Testis (tissue), 3 donors: Measurements from ENCODE around the gene GTF2A2. TPM values are rescaled to one million over a fixed set of nuclear protein-coding genes. Genes with fewer than 3 reads are reported as not detected.

ENCODE experiments used
- DNase-seq: peaks from one replicate; pipeline ENCODE4 v3.0.0-alpha.2; 2019
- H3K27ac ChIP-seq, 2 donors: fragments of 200-600 bp; sonication (generic); one replicate each; pipeline ENCODE4 v1.5.1; 2019
- H3K27me3 ChIP-seq: fragments of 200-600 bp; sonication (generic); one replicate; pipeline ENCODE4 v1.5.1; 2019
- H3K36me3 ChIP-seq: fragments of 200-600 bp; sonication (generic); one replicate; pipeline ENCODE4 v1.5.1; 2017; ENCODE audit warnings: low read depth; ENCODE audit errors: missing control alignments
- H3K4me1 ChIP-seq: fragments of 200-600 bp; sonication (generic); one replicate; pipeline ENCODE4 v1.5.1; 2019
- H3K4me3 ChIP-seq, 2 donors: fragments of 200-600 bp; sonication (generic); one replicate each; pipeline ENCODE4 v1.5.1; 2017 to 2019
- H3K9me3 ChIP-seq: fragments of 200-600 bp; sonication (generic); one replicate; pipeline ENCODE4 v1.5.1; 2017
- POLR2A ChIP-seq: fragments of 450-650 bp; IDR thresholded peaks from one replicate; pipeline ENCODE4 v1.6.1; 2017; ENCODE audit warnings: antibody characterized with exemption, mild to moderate bottlenecking, moderate library complexity
- WGBS, 2 donors: methylation state at CpG; one replicate each; pipeline ENCODE4 v1.1.5; 2018; 5-methylcytosine and 5-hydroxymethylcytosine counted together
- intact Hi-C: fragments of 100-400 bp; cut with DNase I; formaldehyde crosslinking; loops from one replicate; pipeline ENCODE4 v1.15.1; 2023; ENCODE audit warnings: low total_unique reads
- polyA plus RNA-seq: library from polyadenylated mRNA; stranded (reverse); fragments of 350-450 nt; fragmentation: Illumina TruSeq; extraction: RNeasy Lipid Tissue Mini Kit (QIAGEN cat#74804); gene quantifications from one replicate; pipeline ENCODE4 v1.2.3, GENCODE V29; 2014; ENCODE audit warnings: low read depth, low replicate concordance; ENCODE audit not compliant: insufficient read depth
- total RNA-seq, 2 donors: library from RNA; depleted of rRNA; stranded (reverse); fragments of >200 nt; gene quantifications; one replicate each; pipeline ENCODE4 v1.2.3, GENCODE V29; 2016
- TF ChIP-seq, protein P1 (sequence below), 3 experiments: fragments of 450-650 bp in 2 of 3; fragments of 200-600 bp in 1 of 3; sonication (generic) in 1 of 3; IDR thresholded peaks; one replicate each; pipeline ENCODE4 v1.5.1; 2016 to 2019; ENCODE audit warnings: antibody characterized with exemption in 3 of 3, mild to moderate bottlenecking in 2 of 3, moderate library complexity in 1 of 3

The GTF2A2 gene
- total and polyA plus RNA-seq, 3 donors from 2014 or later, result 82.9 to 579 (median 120) TPM

GRCh38 chr15:59632714-59633113 lies 24.6 kb downstream of the GTF2A2 start:
- H3K27ac ChIP-seq, result no peak overlapping the region
- no peak overlapping the region for H3K4me3 ChIP-seq
- H3K27me3 ChIP-seq, result no peaks in the 10 kb centered on the region
- no peaks in the 10 kb centered on the region for H3K36me3 ChIP-seq
- peaks cover 3% of the 10 kb centered on the region for H3K4me1 ChIP-seq
- no peaks in the 10 kb centered on the region for H3K9me3 ChIP-seq
- 52 to 68% methylated on average over 4 of the region's 4 CpGs for WGBS, 2 donors
- intact Hi-C loops, result no loop called here
- no peak for TF ChIP-seq POLR2A
- TF ChIP-seq, protein P1, sequence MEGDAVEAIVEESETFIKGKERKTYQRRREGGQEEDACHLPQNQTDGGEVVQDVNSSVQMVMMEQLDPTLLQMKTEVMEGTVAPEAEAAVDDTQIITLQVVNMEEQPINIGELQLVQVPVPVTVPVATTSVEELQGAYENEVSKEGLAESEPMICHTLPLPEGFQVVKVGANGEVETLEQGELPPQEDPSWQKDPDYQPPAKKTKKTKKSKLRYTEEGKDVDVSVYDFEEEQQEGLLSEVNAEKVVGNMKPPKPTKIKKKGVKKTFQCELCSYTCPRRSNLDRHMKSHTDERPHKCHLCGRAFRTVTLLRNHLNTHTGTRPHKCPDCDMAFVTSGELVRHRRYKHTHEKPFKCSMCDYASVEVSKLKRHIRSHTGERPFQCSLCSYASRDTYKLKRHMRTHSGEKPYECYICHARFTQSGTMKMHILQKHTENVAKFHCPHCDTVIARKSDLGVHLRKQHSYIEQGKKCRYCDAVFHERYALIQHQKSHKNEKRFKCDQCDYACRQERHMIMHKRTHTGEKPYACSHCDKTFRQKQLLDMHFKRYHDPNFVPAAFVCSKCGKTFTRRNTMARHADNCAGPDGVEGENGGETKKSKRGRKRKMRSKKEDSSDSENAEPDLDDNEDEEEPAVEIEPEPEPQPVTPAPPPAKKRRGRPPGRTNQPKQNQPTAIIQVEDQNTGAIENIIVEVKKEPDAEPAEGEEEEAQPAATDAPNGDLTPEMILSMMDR (IDR thresholded peaks at IDR 0.05), result peak in 2 of 3 experiments; percentile 18 to 35
- peak; percentile 37 for DNase-seq

DNA sequence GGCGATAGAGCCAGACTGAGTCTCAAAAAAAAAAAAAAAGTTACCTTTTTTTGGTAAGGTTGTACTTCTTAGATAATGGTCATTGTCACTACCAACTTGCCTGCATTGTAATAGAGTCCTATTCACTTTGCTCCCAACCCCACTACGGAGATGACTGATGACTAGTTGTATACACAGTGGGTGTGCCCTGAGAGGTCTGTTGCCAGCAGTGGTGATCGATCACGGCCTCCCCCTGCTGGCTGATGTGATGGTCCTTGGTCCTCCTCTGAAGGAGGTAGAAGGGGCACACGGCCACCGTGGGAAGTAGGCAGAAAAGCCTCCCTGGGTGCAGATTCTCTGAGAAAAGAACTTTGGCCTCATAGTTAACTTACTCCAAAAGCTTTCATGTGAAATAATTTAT lies 35.0 kb downstream of the GTF2A2 start:
- 60 to 62% methylated on average over 6 of the region's 6 CpGs for WGBS, 2 donors
- intact Hi-C loops, result no loop called here
- peak; percentile 58 for DNase-seq

DNA sequence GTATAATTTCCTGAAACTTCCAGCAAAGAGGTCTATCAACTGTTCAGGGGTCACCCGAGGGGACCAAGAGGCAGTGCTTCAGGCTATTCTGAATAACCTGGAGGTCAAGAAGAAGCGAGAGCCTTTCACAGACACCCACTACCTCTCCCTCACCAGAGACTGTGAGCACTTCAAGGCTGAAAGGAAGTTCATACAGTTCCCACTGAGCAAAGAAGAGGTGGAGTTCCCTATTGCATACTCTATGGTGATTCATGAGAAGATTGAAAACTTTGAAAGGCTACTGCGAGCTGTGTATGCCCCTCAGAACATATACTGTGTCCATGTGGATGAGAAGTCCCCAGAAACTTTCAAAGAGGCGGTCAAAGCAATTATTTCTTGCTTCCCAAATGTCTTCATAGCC lies 38.9 kb downstream of the GTF2A2 start:
- H3K27me3 ChIP-seq, result no peaks in the 10 kb centered on the region
- intact Hi-C loops, result no loop called here

More for the DNA sequence above, 35.0 kb downstream of the GTF2A2 start:
- no peak overlapping the region for H3K27ac ChIP-seq
- no peaks in the 10 kb centered on the region for H3K36me3 ChIP-seq
- no peak overlapping the region for H3K4me3 ChIP-seq
- no peaks in the 10 kb centered on the region for H3K4me1 ChIP-seq
- no peak for TF ChIP-seq POLR2A
- TF ChIP-seq, protein P1 (IDR thresholded peaks at IDR 0.05), result no peak
- no peaks in the 10 kb centered on the region for H3K27me3 ChIP-seq
- no peaks in the 10 kb centered on the region for H3K9me3 ChIP-seq

DNA sequence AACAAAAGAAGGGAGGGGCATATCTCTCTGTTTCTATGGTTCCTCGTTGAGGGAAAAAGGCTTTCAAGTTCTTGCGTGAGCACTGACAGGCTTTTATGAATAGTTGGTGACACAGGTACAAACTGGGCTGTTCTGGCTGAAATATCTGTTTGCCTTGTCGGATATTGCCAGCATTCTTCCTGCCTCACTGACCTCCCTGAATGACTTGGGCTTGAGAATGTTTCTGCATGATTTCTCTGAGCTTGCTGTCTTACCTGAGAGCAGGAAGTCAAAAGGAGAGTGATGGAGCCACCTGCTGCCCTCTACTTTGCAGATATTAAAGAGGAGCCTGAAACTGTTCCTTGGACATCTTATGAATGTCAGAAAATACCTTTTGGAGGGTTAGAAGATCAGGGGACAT lies 40.9 kb downstream of the GTF2A2 start:
- H3K36me3 ChIP-seq, result no peaks in the 10 kb centered on the region
- H3K9me3 ChIP-seq, result no peaks in the 10 kb centered on the region
- DNase-seq, result no peak
- H3K27ac ChIP-seq, result no peak overlapping the region
- no peak overlapping the region for H3K4me3 ChIP-seq
- no peaks in the 10 kb centered on the region for H3K4me1 ChIP-seq
- H3K27me3 ChIP-seq, result no peaks in the 10 kb centered on the region
- TF ChIP-seq POLR2A, result no peak
- TF ChIP-seq, protein P1 (IDR thresholded peaks at IDR 0.05), result no peak
- WGBS, 2 donors, result 79 to 88% methylated on average over 3 of the region's 3 CpGs
- intact Hi-C loops, result no loop called here

More for the DNA sequence above, 38.9 kb downstream of the GTF2A2 start:
- Histone ChIP-seq H3K9me3 (no peaks in the 10 kb centered on the region), H3K4me3 (no peak overlapping the region), H3K4me1 (no peaks in the 10 kb centered on the region), H3K36me3 (no peaks in the 10 kb centered on the region), H3K27ac (no peak overlapping the region)
- TF ChIP-seq POLR2A, result no peak
- TF ChIP-seq, protein P1 (IDR thresholded peaks at IDR 0.05), result no peak
- no peak for DNase-seq
- WGBS, 2 donors, result 84 to 89% methylated on average over 4 of the region's 4 CpGs

GRCh38 chr15:59615661-59616060 lies 41.7 kb downstream of the GTF2A2 start:
- no peaks in the 10 kb centered on the region for H3K4me1 ChIP-seq
- H3K4me3 ChIP-seq, result no peak overlapping the region
- 89 to 91% methylated on average over 5 of the region's 5 CpGs for WGBS, 2 donors
- H3K27me3 ChIP-seq, result no peaks in the 10 kb centered on the region
- intact Hi-C loops, result no loop called here
- H3K27ac ChIP-seq, result no peak overlapping the region
- no peaks in the 10 kb centered on the region for H3K36me3 ChIP-seq
- no peaks in the 10 kb centered on the region for H3K9me3 ChIP-seq
- DNase-seq, result no peak
- TF ChIP-seq, protein P1 (IDR thresholded peaks at IDR 0.05), result no peak
- no peak for TF ChIP-seq POLR2A
